Islet of Langerhans (tissue), 1 donor: Measurements from ENCODE around the gene DIABLO.
"Not testable (repeated sequence)": the region's sequence is repeated elsewhere in the genome, so short reads cannot be mapped to it uniquely, and the experiment has no call there.

Source experiments
- FAIRE-seq: peaks from one replicate; lab custom pipeline; 2011; peaks lifted over from hg19 to GRCh38; lab: Jason Lieb, UNC

DIABLO gene

GRCh38 chr12:122225683-122226365 is at the start of gene DIABLO:
DIABLO (minus strand) TSS chr12:122226052; CDS start chr12:122226014, 38 bp downstream.
- FAIRE-seq, result no peak

- FAIRE-seq, result no peak
These were observed 49.6 kb upstream of the DIABLO start for GRCh38 chr12:122275459-122275858.

DNA sequence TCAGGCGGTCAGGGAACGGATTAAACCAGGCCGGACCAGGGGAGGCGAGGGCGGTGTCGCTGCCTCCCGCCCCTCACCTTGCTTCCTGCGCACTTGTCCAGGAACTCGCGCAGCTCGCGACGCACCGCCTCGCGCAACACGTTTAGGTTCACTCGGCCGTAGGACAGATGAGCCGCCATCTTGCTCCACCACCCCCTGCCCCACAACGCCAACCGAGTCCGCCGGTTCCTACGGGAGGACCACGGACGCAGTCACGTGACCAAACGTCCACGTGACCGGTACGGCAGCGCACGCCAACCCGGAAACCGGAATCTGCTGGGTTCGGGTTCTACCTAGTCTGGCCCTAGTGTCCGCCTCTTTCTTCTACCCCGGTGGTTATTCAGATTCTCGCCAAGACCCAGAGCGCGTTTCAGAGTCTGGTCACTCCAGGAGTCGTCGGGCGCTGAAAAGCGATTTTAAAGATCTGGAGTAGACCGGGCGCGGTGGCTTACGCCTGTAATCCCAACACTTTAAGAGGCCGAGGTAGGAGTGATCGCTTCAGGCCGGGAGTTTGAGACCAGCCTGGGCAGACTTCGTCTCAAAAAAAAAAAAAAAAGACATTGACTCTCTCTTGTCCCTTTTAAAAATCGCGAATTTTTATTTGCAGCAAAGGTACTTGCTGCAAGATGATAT is 40.5 kb upstream of the DIABLO start, which contains the start of gene VPS33A:
Gene VPS33A, minus strand, starts transcription at position 265 of the 672 bp plus-strand sequence. Its CDS starts 86 bp downstream, at position 179.
- FAIRE-seq, result peak; percentile 9

- FAIRE-seq, result no peak
These were observed 40.0 kb upstream of the DIABLO start for GRCh38 chr12:122265886-122266229.

- FAIRE-seq, result no peak
These were observed 39.6 kb upstream of the DIABLO start for GRCh38 chr12:122265476-122265875.

DNA sequence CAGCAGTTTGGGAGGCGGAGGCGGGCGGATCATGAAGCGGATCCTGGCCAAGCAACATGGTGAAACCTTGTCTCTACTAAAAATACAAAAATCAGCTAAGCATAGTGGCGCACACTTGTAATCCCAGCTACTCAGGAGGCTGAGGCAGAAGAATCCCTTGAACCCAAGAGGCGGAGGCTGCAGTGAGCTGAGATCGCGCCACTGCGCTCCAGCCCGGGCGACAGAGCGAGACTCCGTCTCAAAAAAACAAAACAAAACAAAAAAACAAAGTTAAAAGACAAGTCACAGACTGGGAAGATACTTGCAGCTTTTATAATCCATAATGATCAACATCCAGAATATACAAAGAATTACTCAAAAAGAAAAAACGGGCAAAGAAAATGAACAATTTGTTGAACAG is 34.9 kb upstream of the DIABLO start:
- not testable (repeated sequence) for FAIRE-seq

DNA sequence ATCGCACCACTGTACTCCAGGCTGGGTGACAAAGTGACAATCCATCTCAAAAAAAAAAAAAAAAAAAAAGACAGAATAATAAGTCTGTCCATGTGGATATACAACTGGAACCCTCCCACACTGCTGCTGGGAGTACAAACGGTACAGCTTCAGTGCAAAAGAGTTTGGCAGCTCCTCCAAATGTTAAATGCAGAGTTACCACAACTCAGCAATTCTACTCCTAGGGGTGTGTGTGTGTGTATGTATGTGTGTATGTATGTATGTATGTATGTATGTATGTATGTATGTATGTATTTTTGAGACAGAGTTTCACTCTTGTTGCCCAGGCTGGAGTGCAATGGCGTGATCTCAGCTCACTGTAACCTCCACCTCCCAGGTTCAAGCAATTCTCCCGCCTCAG is 33.1 kb upstream of the DIABLO start:
- FAIRE-seq, result not testable (repeated sequence)

DNA sequence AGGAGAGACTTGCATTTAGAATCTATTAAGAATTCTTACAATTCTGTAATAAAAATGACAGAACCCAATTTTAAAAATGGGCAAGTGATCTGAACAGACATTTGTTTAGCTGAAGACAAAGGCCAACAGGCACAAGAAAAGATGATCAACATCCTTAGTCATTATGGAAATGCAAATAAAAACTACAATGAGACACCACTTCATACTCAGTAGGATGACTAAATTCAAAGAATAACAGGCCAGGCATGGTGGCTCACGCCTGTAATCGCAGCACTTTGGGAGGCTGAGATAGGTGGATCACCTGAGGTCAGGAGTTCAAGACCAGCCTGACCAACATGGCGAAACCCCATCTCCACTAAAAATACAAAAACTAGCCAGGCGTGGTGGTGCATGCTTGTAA is 32.6 kb upstream of the DIABLO start:
- FAIRE-seq, result not testable (repeated sequence)

GRCh38 chr12:122250536-122250935 is 24.7 kb upstream of the DIABLO start:
- FAIRE-seq, result no peak

- FAIRE-seq, result peak; percentile 81
These were observed 24.2 kb upstream of the DIABLO start for GRCh38 chr12:122250047-122250446.

DNA sequence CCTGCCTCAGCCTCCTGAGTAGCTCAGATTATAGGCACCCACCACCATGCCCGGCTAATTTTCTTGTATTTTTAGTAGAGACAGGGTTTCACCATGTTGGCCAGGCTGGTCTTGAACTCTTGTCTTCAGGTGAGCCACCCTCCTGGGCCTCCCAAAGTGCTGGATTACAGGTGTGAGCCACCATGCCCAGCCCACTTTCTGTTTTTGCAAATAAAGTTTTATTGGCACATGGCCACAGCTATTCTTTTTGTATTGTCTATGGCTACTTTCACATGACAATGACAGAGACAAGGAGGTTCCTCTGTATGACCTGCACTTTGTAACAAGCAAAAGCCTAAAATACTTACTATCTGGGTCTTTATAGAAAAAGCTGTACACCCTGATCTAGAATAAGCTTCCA is 19.7 kb upstream of the DIABLO start:
- FAIRE-seq, result no peak

GRCh38 chr12:122244565-122245371 is 18.9 kb upstream of the DIABLO start:
- FAIRE-seq, result no peak

- FAIRE-seq, result no peak
These were observed 18.1 kb upstream of the DIABLO start for GRCh38 chr12:122243965-122244364.

DNA sequence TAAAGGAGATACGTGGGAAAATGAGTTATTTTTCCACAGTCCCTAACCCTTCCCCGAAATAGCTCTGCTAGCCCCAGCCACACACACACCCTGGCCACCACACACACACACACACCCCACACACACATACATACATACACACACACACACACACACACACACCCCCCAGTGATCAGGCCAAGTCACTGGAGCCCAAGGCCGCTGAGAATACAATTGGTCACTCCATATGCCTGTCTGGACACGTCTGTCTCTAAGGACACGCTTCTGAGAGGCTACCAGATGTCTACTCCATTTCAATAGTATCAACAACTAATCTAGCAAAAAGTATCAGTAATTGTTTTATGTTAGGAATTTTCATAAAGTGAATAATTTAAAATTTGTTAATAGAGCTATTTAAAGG is 13.0 kb upstream of the DIABLO start:
- FAIRE-seq, result no peak

- no peak for FAIRE-seq
These were observed 9.9 kb upstream of the DIABLO start for GRCh38 chr12:122235741-122236140.

DNA sequence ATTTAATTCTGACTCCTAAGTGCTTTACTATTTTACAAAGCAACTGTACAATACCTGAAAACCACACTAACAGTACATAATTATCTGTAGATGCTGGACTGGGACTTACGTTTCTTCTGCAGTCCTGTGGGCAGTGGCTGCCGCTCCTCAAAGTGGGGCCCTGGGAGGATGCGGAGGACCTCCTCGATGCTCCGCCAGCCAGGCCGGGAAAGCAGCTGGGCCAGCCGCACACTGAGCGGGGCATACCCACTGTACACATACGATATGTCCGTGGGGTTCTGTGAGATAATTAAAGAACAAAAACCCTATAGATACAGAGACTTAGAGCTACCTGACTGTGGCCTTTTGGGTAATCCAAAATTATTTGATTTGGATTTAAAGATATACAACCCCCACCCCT is 6.8 kb upstream of the DIABLO start:
- FAIRE-seq, result no peak

DNA sequence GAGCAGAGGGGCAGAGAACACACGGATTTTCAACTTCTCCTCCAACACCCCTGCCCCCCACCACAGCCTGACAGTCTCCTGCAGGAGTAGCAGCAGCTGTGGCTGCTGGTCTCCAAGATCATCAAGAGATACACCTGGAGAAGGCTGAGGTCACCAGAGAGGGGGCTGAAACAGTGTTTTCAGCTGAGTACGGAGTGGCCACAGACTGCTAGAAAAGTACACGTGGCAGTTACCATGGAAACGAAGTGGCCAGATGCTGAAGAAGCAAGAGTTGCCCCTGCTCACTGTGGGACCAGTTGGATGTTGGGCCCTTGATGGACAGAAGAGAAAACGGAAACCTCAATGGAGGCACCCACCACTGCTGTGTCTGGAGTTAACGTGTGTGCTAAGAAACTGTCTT is 4.9 kb upstream of the DIABLO start:
- no peak for FAIRE-seq

GRCh38 chr12:122228092-122228491 is 2.2 kb upstream of the DIABLO start:
- no peak for FAIRE-seq

DNA sequence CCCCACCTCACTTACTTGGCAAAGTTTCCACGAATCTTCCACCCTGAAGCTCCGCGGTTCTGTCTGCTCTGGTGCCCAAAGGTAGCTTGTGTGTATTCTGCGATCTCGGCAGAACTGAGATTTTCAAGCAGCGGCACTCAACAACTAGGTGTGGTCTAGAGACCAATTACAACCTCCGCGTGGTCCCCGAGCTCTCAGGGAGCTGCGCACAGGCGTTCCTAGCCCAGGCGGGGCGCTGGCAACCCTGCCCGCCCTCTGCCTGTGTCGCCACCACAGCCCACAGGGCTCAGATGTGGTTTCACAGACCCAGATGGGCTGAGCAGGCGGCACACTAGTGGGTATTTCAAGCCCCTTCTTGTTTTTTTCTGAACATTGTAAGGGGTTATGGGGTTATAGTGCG is 1.5 kb upstream of the DIABLO start:
- no peak for FAIRE-seq

- no peak for FAIRE-seq
These were observed 694 bp upstream of the DIABLO start for GRCh38 chr12:122226366-122227125.

DNA sequence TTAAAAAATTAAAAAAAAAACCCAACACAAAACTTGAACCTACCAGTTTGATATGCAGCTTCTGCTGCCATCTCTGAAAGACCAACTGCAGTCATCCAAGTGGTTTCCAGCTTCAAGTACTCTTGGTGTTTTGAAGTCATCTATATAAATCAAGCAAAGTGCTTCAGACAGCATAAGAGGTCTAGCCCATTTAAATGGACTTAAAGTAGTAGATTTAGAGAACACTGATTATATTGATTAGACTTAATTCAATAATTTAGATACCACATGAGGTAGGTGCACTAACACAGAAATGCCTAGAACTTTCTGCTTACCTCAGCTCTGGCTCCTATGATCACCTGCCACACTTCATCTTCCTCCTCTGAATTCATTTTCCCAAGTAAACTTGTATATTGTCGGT is 9.4 kb downstream of the DIABLO start:
- no peak for FAIRE-seq

DNA sequence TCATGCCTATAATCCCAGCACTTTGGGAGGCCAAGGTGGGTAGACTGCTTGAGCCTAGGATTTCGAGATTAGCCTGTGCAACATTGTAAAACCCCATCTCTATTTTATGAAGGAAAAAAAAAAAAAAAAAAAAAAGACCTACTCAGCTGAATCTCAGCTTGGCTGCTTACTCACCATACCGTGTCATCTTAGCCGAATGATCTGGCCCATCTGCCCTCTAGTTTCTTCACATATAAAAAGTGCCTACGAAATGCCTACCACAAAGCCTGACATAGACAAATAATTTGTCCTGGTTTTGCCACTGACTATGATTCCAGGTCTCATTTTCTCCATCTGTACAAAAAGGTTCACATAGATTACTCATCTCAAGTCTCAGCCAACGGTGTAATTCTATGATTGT is 10.1 kb downstream of the DIABLO start:
- FAIRE-seq, result no peak
